ACC112 (cell line): ENCODE results near the gene CREB5.

Experiments
- H2AFZ ChIP-seq: fragments of 200-600 bp; sonication (generic); one replicate; pipeline ENCODE4 v1.6.0; 2017; ENCODE audit warnings: antibody characterized with exemption, low read length; ENCODE audit not compliant: unreplicated experiment
- H3K27ac ChIP-seq: fragments of 200-600 bp; sonication (generic); 2 replicates; pipeline ENCODE4 v1.5.1; 2014; ENCODE audit warnings: low read depth, mild to moderate bottlenecking, antibody characterized with exemption, low read length, moderate library complexity
- H3K27me3 ChIP-seq: fragments of 200-600 bp; sonication (generic); 2 replicates; pipeline ENCODE4 v1.6.1; 2014; ENCODE audit warnings: mild to moderate bottlenecking, antibody characterized with exemption, low read length, moderate library complexity, mixed read lengths; ENCODE audit not compliant: insufficient read depth
- H3K36me3 ChIP-seq: fragments of 200-600 bp; sonication (generic); 2 replicates; pipeline ENCODE4 v1.6.1; 2016; ENCODE audit warnings: mild to moderate bottlenecking, antibody characterized with exemption, low read length, moderate library complexity, mixed read lengths; ENCODE audit not compliant: insufficient read depth
- H3K4me1 ChIP-seq: fragments of 200-600 bp; sonication (generic); one replicate; pipeline ENCODE4 v1.6.1; 2016; ENCODE audit warnings: low read length, mixed read lengths; ENCODE audit not compliant: insufficient read depth, unreplicated experiment, control insufficient read depth
- H3K4me3 ChIP-seq: fragments of 200-600 bp; sonication (generic); 2 replicates; pipeline ENCODE4 v1.5.1; 2014; ENCODE audit warnings: mild to moderate bottlenecking, low read depth, low read length
- H3K79me2 ChIP-seq: fragments of 200-600 bp; sonication (generic); one replicate; pipeline ENCODE4 v1.6.0; 2016; ENCODE audit warnings: low read length; ENCODE audit not compliant: control insufficient read depth, unreplicated experiment, insufficient read depth

The CREB5 gene

GRCh38 chr7:28490831-28491230 lies 78.5 kb downstream of the CREB5 start:
- Histone ChIP-seq H2AFZ (no peak overlapping the region), H3K36me3 (no peaks in the 10 kb centered on the region), H3K79me2 (no peaks in the 10 kb centered on the region), H3K4me3 (no peak overlapping the region), H3K4me1 (no peaks in the 10 kb centered on the region), H3K27me3 (no peaks in the 10 kb centered on the region), H3K27ac (no peak overlapping the region)

GRCh38 chr7:28493477-28493876 lies 81.2 kb downstream of the CREB5 start:
- Histone ChIP-seq H3K27ac (no peak overlapping the region), H3K4me1 (no peaks in the 10 kb centered on the region), H3K27me3 (no peaks in the 10 kb centered on the region), H2AFZ (no peak overlapping the region), H3K4me3 (no peak overlapping the region), H3K36me3 (no peaks in the 10 kb centered on the region), H3K79me2 (no peaks in the 10 kb centered on the region)

GRCh38 chr7:28497009-28497408 lies 84.7 kb downstream of the CREB5 start:
- Histone ChIP-seq H3K27me3 (no peaks in the 10 kb centered on the region), H3K27ac (no peak overlapping the region), H2AFZ (no peak overlapping the region), H3K4me3 (no peak overlapping the region), H3K79me2 (no peaks in the 10 kb centered on the region), H3K4me1 (no peaks in the 10 kb centered on the region), H3K36me3 (no peaks in the 10 kb centered on the region)

GRCh38 chr7:28498636-28499035 lies 86.3 kb downstream of the CREB5 start:
- no peak overlapping the region for H2AFZ ChIP-seq
- no peaks in the 10 kb centered on the region for H3K79me2 ChIP-seq
- H3K36me3 ChIP-seq: no peaks in the 10 kb centered on the region
- H3K4me1 ChIP-seq: no peaks in the 10 kb centered on the region
- H3K4me3 ChIP-seq: no peak overlapping the region
- H3K27me3 ChIP-seq: no peaks in the 10 kb centered on the region
- no peak overlapping the region for H3K27ac ChIP-seq

GRCh38 chr7:28500138-28500537 lies 87.8 kb downstream of the CREB5 start:
- no peak overlapping the region for H2AFZ ChIP-seq
- H3K27ac ChIP-seq: no peak overlapping the region
- no peaks in the 10 kb centered on the region for H3K4me1 ChIP-seq
- H3K27me3 ChIP-seq: no peaks in the 10 kb centered on the region
- no peaks in the 10 kb centered on the region for H3K79me2 ChIP-seq
- no peak overlapping the region for H3K4me3 ChIP-seq
- no peaks in the 10 kb centered on the region for H3K36me3 ChIP-seq

- no peaks in the 10 kb centered on the region for H3K4me1 ChIP-seq
- no peak overlapping the region for H3K4me3 ChIP-seq
- H3K27ac ChIP-seq: no peak overlapping the region
- no peaks in the 10 kb centered on the region for H3K36me3 ChIP-seq
- no peaks in the 10 kb centered on the region for H3K79me2 ChIP-seq
- no peak overlapping the region for H2AFZ ChIP-seq
- no peaks in the 10 kb centered on the region for H3K27me3 ChIP-seq
Observed at GRCh38 chr7:28502408-28502807, 90.1 kb downstream of the CREB5 start.

- Histone ChIP-seq H3K4me3 (no peak overlapping the region), H2AFZ (no peak overlapping the region), H3K36me3 (no peaks in the 10 kb centered on the region), H3K27ac (no peak overlapping the region), H3K27me3 (no peaks in the 10 kb centered on the region), H3K4me1 (no peaks in the 10 kb centered on the region), H3K79me2 (no peaks in the 10 kb centered on the region)
Observed at GRCh38 chr7:28503396-28503795, 91.1 kb downstream of the CREB5 start.

- H2AFZ ChIP-seq: no peak overlapping the region
- no peaks in the 10 kb centered on the region for H3K27me3 ChIP-seq
- H3K27ac ChIP-seq: no peak overlapping the region
- H3K4me1 ChIP-seq: no peaks in the 10 kb centered on the region
- H3K4me3 ChIP-seq: no peak overlapping the region
- H3K79me2 ChIP-seq: no peaks in the 10 kb centered on the region
- no peaks in the 10 kb centered on the region for H3K36me3 ChIP-seq
Observed at GRCh38 chr7:28505014-28505413, 92.7 kb downstream of the CREB5 start.

- no peaks in the 10 kb centered on the region for H3K27me3 ChIP-seq
Observed at GRCh38 chr7:28505867-28506266, 93.5 kb downstream of the CREB5 start.

GRCh38 chr7:28507525-28508282 lies 95.4 kb downstream of the CREB5 start:
- Histone ChIP-seq H3K4me3 (no peak overlapping the region), H3K36me3 (no peaks in the 10 kb centered on the region), H3K4me1 (no peaks in the 10 kb centered on the region), H3K27ac (no peak overlapping the region), H2AFZ (no peak overlapping the region), H3K79me2 (no peaks in the 10 kb centered on the region), H3K27me3 (no peaks in the 10 kb centered on the region)

More at GRCh38 chr7:28505867-28506266, 93.5 kb downstream of the CREB5 start:
- Histone ChIP-seq H2AFZ (no peak overlapping the region), H3K27ac (no peak overlapping the region), H3K36me3 (no peaks in the 10 kb centered on the region), H3K79me2 (no peaks in the 10 kb centered on the region), H3K4me3 (no peak overlapping the region), H3K4me1 (no peaks in the 10 kb centered on the region)

- Histone ChIP-seq H3K79me2 (no peaks in the 10 kb centered on the region), H3K4me1 (no peaks in the 10 kb centered on the region), H3K27me3 (no peaks in the 10 kb centered on the region), H2AFZ (no peak overlapping the region), H3K4me3 (no peak overlapping the region), H3K27ac (peak overlapping the region; percentile 17; the same call in 1 of the 2 replicates), H3K36me3 (no peaks in the 10 kb centered on the region)
Observed at GRCh38 chr7:28509251-28510025, 97.1 kb downstream of the CREB5 start.
